Panc1 (cell line): ENCODE data around the gene MOSMO.

Source experiments
- CTCF ChIP-seq: fragments of 450-650 bp; IDR thresholded peaks from 2 replicates; pipeline ENCODE4 v1.5.1; 2017; ENCODE audit warnings: mild to moderate bottlenecking
- REST ChIP-seq, 2 experiments: IDR thresholded peaks; 2 replicates each; pipeline ENCODE4 v1.6.1; 2011 to 2012; ENCODE audit warnings: low read depth in 2 of 2, control low read depth in 1 of 2, low read length in 1 of 2, mild to moderate bottlenecking in 1 of 2, moderate library complexity in 1 of 2; ENCODE audit not compliant: insufficient read depth in 1 of 2

GRCh38 chr16:21996923-21997696 is 10.8 kb upstream of the MOSMO start:
- no peak for TF ChIP-seq REST (IDR thresholded peaks at IDR 0.05; ENCODE audit: insufficient read depth in 1 of 2, low read depth in 2 of 2, low read length in 1 of 2)
- TF ChIP-seq CTCF, result no peak
